HCT116 (cell line): ENCODE measurements around the gene SRGAP1.

ENCODE experiments used
- CBX3 ChIP-seq: IDR thresholded peaks from 2 replicates; pipeline ENCODE4 v1.6.1; 2012; ENCODE audit warnings: low read depth
- CEBPB ChIP-seq: IDR thresholded peaks from 2 replicates; pipeline ENCODE4 v1.6.1; 2012; ENCODE audit warnings: low read depth
- ELF1 ChIP-seq: IDR thresholded peaks from 2 replicates; pipeline ENCODE4 v1.6.1; 2012; ENCODE audit warnings: low read depth, borderline replicate concordance
- EZH2 ChIP-seq: fragments of 200-600 bp; sonication (generic); IDR thresholded peaks from 2 replicates; pipeline ENCODE4 v1.6.1; 2017; ENCODE audit warnings: antibody characterized with exemption, mixed run types
- EZH2phosphoT487 ChIP-seq: fragments of 200-600 bp; IDR thresholded peaks from 2 replicates; pipeline ENCODE4 v1.6.1; 2018; ENCODE audit warnings: antibody characterized with exemption, borderline replicate concordance
- JUND ChIP-seq: IDR thresholded peaks from 2 replicates; pipeline ENCODE4 v1.6.1; 2012
- POLR2A ChIP-seq: IDR thresholded peaks from 2 replicates; pipeline ENCODE4 v1.7.0; 2011; ENCODE audit warnings: borderline replicate concordance; ENCODE audit not compliant: insufficient read depth, insufficient read length; ENCODE audit errors: extremely low read depth
- POLR2AphosphoS5 ChIP-seq: IDR thresholded peaks from 2 replicates; pipeline ENCODE4 v1.6.1; 2011; ENCODE audit warnings: mild to moderate bottlenecking, low read depth, low read length, moderate library complexity
- RAD21 ChIP-seq: IDR thresholded peaks from 2 replicates; pipeline ENCODE4 v1.6.1; 2012; ENCODE audit warnings: low read depth, mild to moderate bottlenecking
- ZNF274 ChIP-seq: fragments of 200-500 bp; sonication (Bioruptor generic); IDR thresholded peaks from 2 replicates; pipeline ENCODE4 v1.6.1; 2014; ENCODE audit warnings: mild to moderate bottlenecking, low read depth, low read length, inconsistent platforms
- TF ChIP-seq, protein P1 (sequence below), 3 experiments: fragments of 200-600 bp in 1 of 3; sonication (generic) in 1 of 3; IDR thresholded peaks in 2 of 3; conservative IDR thresholded peaks in 1 of 3; 2 replicates each; pipeline ENCODE4 v1.5.1; 2012 to 2017; ENCODE audit warnings: low read depth in 2 of 3, low read length in 2 of 3, antibody characterized with exemption in 1 of 3, borderline replicate concordance in 1 of 3, control low read depth in 1 of 3, mild to moderate bottlenecking in 1 of 3, mixed read lengths in 1 of 3, mixed run types in 1 of 3, moderate library complexity in 1 of 3; ENCODE audit not compliant: insufficient read depth in 1 of 3
- TF ChIP-seq, protein P2 (sequence below): IDR thresholded peaks from 2 replicates; pipeline ENCODE4 v1.6.1; 2012
- TF ChIP-seq, protein P3 (sequence below): IDR thresholded peaks from 2 replicates; pipeline ENCODE4 v1.6.1; 2012
- TF ChIP-seq, protein P4 (sequence below): IDR thresholded peaks from 2 replicates; pipeline ENCODE4 v1.6.1; 2011; ENCODE audit warnings: mild to moderate bottlenecking, low read length, moderate library complexity; ENCODE audit not compliant: insufficient replicate concordance; ENCODE audit errors: extremely low read depth

DNA sequence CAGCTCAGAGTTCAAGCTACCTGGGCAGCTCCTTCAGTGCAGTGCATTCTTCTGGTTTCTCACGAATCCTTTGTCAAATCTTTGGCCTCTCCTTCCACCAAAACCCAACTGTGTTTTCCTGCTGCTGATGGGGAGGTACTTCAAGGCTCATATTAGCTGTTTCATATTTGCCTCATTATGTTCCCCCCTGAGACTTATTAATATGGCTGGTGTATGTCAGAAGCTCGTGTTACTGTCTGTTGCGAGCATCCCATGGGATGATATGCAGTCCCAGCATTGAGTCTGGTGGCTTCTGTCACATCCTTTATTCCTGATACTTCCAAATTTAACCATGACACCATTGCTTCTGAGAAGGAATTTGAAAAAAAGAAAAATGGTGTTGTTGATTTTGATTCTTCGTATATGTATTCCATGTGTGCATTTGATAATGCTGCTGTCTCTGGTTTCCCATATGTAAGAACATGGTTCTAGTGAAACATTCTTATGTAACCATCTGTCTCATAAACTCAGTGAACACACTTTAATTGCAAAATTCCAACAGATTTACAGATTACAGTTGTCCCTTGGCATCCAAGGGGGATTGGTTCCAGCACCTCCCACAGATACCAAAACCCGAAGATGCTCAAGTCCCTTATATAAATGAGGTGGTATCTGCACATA, 228.5 kb downstream of the SRGAP1 start:
- TF ChIP-seq, protein P1, sequence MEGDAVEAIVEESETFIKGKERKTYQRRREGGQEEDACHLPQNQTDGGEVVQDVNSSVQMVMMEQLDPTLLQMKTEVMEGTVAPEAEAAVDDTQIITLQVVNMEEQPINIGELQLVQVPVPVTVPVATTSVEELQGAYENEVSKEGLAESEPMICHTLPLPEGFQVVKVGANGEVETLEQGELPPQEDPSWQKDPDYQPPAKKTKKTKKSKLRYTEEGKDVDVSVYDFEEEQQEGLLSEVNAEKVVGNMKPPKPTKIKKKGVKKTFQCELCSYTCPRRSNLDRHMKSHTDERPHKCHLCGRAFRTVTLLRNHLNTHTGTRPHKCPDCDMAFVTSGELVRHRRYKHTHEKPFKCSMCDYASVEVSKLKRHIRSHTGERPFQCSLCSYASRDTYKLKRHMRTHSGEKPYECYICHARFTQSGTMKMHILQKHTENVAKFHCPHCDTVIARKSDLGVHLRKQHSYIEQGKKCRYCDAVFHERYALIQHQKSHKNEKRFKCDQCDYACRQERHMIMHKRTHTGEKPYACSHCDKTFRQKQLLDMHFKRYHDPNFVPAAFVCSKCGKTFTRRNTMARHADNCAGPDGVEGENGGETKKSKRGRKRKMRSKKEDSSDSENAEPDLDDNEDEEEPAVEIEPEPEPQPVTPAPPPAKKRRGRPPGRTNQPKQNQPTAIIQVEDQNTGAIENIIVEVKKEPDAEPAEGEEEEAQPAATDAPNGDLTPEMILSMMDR (IDR thresholded peaks at IDR 0.05 in 2 of 3, conservative IDR thresholded peaks at IDR 0.05 in 1 of 3; ENCODE audit: borderline replicate concordance in 1 of 3, insufficient read depth in 1 of 3, low read depth in 2 of 3, low read length in 2 of 3) = no peak
- no peak for TF ChIP-seq ZNF274
- TF ChIP-seq RAD21 = no peak
- TF ChIP-seq EZH2 = no peak
- TF ChIP-seq EZH2phosphoT487 = no peak
- TF ChIP-seq POLR2A = no peak
- TF ChIP-seq JUND = no peak
- no peak for TF ChIP-seq CEBPB
- TF ChIP-seq, protein P2, sequence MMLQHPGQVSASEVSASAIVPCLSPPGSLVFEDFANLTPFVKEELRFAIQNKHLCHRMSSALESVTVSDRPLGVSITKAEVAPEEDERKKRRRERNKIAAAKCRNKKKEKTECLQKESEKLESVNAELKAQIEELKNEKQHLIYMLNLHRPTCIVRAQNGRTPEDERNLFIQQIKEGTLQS = no peak
- TF ChIP-seq POLR2AphosphoS5 = no peak
- TF ChIP-seq, protein P3, sequence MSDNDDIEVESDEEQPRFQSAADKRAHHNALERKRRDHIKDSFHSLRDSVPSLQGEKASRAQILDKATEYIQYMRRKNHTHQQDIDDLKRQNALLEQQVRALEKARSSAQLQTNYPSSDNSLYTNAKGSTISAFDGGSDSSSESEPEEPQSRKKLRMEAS = no peak
- TF ChIP-seq ELF1 = no peak
- TF ChIP-seq, protein P4, sequence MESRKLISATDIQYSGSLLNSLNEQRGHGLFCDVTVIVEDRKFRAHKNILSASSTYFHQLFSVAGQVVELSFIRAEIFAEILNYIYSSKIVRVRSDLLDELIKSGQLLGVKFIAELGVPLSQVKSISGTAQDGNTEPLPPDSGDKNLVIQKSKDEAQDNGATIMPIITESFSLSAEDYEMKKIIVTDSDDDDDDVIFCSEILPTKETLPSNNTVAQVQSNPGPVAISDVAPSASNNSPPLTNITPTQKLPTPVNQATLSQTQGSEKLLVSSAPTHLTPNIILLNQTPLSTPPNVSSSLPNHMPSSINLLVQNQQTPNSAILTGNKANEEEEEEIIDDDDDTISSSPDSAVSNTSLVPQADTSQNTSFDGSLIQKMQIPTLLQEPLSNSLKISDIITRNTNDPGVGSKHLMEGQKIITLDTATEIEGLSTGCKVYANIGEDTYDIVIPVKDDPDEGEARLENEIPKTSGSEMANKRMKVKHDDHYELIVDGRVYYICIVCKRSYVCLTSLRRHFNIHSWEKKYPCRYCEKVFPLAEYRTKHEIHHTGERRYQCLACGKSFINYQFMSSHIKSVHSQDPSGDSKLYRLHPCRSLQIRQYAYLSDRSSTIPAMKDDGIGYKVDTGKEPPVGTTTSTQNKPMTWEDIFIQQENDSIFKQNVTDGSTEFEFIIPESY = no peak
- TF ChIP-seq CBX3 = no peak
